ENCODE data around the gene MYCBPAP.

DNA sequence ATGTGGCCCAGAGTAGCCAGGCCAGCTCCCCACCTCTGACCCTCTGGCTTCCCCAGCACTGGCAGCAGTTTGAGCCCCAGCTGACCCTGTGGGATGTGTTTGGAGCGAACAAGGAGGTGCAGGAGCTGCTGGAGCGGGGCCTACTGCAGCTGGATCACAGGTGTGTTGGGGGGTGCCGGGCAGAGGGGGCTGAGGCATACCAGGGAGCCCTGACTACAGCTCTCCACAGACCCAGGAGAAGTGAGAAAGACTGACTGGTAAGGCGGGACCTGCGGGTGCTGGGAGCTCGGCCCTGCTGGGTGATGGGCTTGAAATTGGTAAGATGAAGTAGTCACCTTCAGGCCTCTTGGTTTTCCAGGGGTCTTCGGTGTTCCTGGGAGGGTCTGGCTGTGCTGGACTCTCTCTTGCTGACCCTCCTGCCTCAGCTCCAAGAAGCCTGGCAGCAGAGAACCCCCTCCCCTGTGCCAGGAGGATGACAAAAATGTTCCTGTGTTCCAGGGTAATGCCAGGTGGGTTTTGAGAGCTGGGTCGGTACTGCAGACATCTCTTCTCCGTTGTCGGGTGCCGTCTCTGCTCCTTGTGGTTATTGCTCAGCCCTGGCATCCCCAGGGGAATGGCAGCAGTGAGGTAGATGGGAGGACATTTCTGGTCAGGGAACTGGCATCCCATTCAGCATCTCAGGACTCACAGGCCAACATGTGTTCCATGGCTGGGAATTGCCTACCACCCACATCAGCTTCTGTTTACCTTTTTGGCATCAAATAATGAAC lies 23.7 kb upstream of the MYCBPAP start:
- TF ChIP-seq, protein P1, sequence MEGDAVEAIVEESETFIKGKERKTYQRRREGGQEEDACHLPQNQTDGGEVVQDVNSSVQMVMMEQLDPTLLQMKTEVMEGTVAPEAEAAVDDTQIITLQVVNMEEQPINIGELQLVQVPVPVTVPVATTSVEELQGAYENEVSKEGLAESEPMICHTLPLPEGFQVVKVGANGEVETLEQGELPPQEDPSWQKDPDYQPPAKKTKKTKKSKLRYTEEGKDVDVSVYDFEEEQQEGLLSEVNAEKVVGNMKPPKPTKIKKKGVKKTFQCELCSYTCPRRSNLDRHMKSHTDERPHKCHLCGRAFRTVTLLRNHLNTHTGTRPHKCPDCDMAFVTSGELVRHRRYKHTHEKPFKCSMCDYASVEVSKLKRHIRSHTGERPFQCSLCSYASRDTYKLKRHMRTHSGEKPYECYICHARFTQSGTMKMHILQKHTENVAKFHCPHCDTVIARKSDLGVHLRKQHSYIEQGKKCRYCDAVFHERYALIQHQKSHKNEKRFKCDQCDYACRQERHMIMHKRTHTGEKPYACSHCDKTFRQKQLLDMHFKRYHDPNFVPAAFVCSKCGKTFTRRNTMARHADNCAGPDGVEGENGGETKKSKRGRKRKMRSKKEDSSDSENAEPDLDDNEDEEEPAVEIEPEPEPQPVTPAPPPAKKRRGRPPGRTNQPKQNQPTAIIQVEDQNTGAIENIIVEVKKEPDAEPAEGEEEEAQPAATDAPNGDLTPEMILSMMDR (IDR thresholded peaks at IDR 0.05): no peak
- TF ChIP-seq POLR2A (IDR thresholded peaks at IDR 0.05): no peak

Data from lower leg skin (tissue), 3 donors.